CD4-positive, alpha-beta T cell (primary cell): ENCODE data around the gene ROR1. TPM values are rescaled to one million over a fixed set of nuclear protein-coding genes. Genes with fewer than 3 reads are reported as not detected.

Experiments
- ATAC-seq: fragments of 200-7000 bp; cut with Tn5 transposase; one replicate; pipeline ENCODE4 v1.10.0; 2022; ENCODE audit warnings: mild to moderate bottlenecking; ENCODE audit not compliant: poor library complexity
- CTCF ChIA-PET: fragments of 350-600 bp; sonication (Branson Sonifier 250); formaldehyde crosslinking; loops from one replicate; lab custom pipeline; 2021; ENCODE audit warnings: antibody characterized with exemption, inconsistent platforms; lab: Charles Lee
- POLR2A ChIA-PET: fragments of 350-600 bp; sonication (Branson Sonifier 250); formaldehyde crosslinking; loops from one replicate; lab custom pipeline; 2021; ENCODE audit warnings: antibody characterized with exemption, inconsistent platforms; lab: Charles Lee
- DNase-seq, 14 experiments: peaks; one replicate each; pipeline ENCODE4 v3.0.0-alpha.2; 2013 to 2020; ENCODE audit warnings: mixed read lengths in 2 of 14
- H3K27ac ChIP-seq, 2 donors: one replicate each; pipeline versions ENCODE4 v1.5.1 to v1.7.0; 2013; ENCODE audit warnings: low read length in 2 of 2, low read depth in 1 of 2, mild to moderate bottlenecking in 1 of 2
- H3K27me3 ChIP-seq, 2 experiments: 1 replicate in 1 of 2; 2 replicates in 1 of 2; pipeline versions ENCODE4 v1.6.1 to v1.7.0; 2013; ENCODE audit warnings: low read length in 2 of 2, control low read depth in 1 of 2, mild to moderate bottlenecking in 1 of 2, moderate library complexity in 1 of 2; ENCODE audit not compliant: insufficient read depth in 2 of 2, control insufficient read depth in 1 of 2
- H3K36me3 ChIP-seq: one replicate; pipeline ENCODE4 v1.6.1; 2013; ENCODE audit warnings: low read length, control low read depth; ENCODE audit not compliant: insufficient read depth
- H3K4me1 ChIP-seq: one replicate; pipeline ENCODE4 v1.6.1; 2013; ENCODE audit warnings: low read length, control low read depth; ENCODE audit not compliant: insufficient read depth
- H3K4me3 ChIP-seq: one replicate; pipeline ENCODE4 v1.5.1; 2013; ENCODE audit warnings: mild to moderate bottlenecking, low read length, moderate library complexity
- H3K9me3 ChIP-seq, 2 experiments: 1 replicate in 1 of 2; 2 replicates in 1 of 2; pipeline versions ENCODE4 v1.6.1 to v1.7.0; 2013; ENCODE audit warnings: low read length in 2 of 2, mild to moderate bottlenecking in 2 of 2, control low read depth in 1 of 2, moderate library complexity in 1 of 2; ENCODE audit not compliant: control insufficient read depth in 1 of 2, insufficient read depth in 1 of 2
- H3K27ac Mint-ChIP-seq: one replicate; pipeline ENCODE4 v1.8.0; 2020; ENCODE audit warnings: mixed read lengths
- H3K27me3 Mint-ChIP-seq: one replicate; pipeline ENCODE4 v1.8.0; 2021; ENCODE audit warnings: mixed read lengths
- H3K36me3 Mint-ChIP-seq: one replicate; pipeline ENCODE4 v1.8.0; 2021; ENCODE audit warnings: low read depth, mixed read lengths
- H3K4me1 Mint-ChIP-seq: one replicate; pipeline ENCODE4 v1.8.0; 2021; ENCODE audit warnings: low read depth, mixed read lengths
- H3K4me3 Mint-ChIP-seq: one replicate; pipeline ENCODE4 v1.8.0; 2020; ENCODE audit warnings: mild to moderate bottlenecking, mixed read lengths
- H3K9me3 Mint-ChIP-seq: one replicate; pipeline ENCODE4 v1.8.0; 2020; ENCODE audit warnings: mixed read lengths
- intact Hi-C, 2 experiments: fragments of 100-400 bp; cut with DNase I in 1 of 2; cut with micrococcal nuclease in 1 of 2; formaldehyde crosslinking; loops; one replicate each; pipeline versions ENCODE4 v1.15.1 to v1.9.0; 2023 to 2025; cut with DNase I, micrococcal nuclease
- total RNA-seq, 174 experiments: library from RNA in 2 of 174; stranded (reverse) in 2 of 174; gene quantifications; one replicate each; pipeline ENCODE4 v1.2.3 and lab custom pipeline; 2021 to 2026
- TF ChIP-seq, protein P1 (sequence below): fragments of 200-600 bp; IDR thresholded peaks from one replicate; pipeline ENCODE4 v1.8.0; 2022; ENCODE audit warnings: antibody characterized with exemption, mild to moderate bottlenecking

ROR1 gene
- total RNA-seq, 2 experiments from 2014 or later: not detected

DNA sequence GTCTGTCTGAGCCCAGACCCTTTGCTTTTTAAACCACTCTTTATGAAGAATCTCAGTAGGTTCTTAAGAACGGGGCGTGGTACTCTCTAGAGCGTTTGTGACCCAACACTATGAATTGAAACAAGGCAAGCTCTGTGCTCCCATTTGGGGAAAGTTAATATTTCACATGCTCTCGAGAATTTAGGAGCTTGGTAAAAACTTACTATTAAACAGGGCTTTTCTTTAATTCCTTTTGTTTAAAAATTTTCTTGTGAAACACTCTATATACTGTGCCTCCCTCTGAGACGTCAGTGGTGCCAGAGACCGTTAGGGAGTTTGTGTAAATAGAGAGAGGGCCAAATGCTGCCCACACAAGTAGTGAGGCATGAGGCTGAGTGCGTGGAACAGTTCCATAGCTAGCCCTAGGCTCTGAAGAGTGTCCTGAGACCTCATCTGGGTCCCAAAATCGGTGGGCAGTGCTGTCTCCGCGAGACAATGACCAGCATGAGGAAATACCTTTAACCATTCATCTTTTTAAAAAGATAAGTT lies 144.7 kb downstream of the ROR1 start:
- ChIA-PET CTCF (no interaction called here), POLR2A (no interaction called here)
- Histone ChIP-seq H3K36me3 (no peaks in the 10 kb centered on the region), H3K4me3 (no peak overlapping the region), H3K4me1 (no peaks in the 10 kb centered on the region), H3K27ac (no peak overlapping the region), H3K27me3 (no peaks in the 10 kb centered on the region), H3K9me3 (no peaks in the 10 kb centered on the region)
- H3K9me3 Mint-ChIP-seq: no peaks in the 10 kb centered on the region
- H3K36me3 Mint-ChIP-seq: no peaks in the 10 kb centered on the region
- TF ChIP-seq, protein P1, sequence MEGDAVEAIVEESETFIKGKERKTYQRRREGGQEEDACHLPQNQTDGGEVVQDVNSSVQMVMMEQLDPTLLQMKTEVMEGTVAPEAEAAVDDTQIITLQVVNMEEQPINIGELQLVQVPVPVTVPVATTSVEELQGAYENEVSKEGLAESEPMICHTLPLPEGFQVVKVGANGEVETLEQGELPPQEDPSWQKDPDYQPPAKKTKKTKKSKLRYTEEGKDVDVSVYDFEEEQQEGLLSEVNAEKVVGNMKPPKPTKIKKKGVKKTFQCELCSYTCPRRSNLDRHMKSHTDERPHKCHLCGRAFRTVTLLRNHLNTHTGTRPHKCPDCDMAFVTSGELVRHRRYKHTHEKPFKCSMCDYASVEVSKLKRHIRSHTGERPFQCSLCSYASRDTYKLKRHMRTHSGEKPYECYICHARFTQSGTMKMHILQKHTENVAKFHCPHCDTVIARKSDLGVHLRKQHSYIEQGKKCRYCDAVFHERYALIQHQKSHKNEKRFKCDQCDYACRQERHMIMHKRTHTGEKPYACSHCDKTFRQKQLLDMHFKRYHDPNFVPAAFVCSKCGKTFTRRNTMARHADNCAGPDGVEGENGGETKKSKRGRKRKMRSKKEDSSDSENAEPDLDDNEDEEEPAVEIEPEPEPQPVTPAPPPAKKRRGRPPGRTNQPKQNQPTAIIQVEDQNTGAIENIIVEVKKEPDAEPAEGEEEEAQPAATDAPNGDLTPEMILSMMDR: no peak
- H3K4me3 Mint-ChIP-seq: no peak overlapping the region
- intact Hi-C loops: loop anchor here in 1 of 2 experiments (5.0 kb wide), 1 partner anchor 301 kb away; no protein-coding TSS in a partner anchor
- H3K4me1 Mint-ChIP-seq: no peaks in the 10 kb centered on the region
- H3K27me3 Mint-ChIP-seq: peaks cover 7% of the 10 kb centered on the region
- DNase-seq (no peak), ATAC-seq (no peak)
- H3K27ac Mint-ChIP-seq: no peak overlapping the region

DNA sequence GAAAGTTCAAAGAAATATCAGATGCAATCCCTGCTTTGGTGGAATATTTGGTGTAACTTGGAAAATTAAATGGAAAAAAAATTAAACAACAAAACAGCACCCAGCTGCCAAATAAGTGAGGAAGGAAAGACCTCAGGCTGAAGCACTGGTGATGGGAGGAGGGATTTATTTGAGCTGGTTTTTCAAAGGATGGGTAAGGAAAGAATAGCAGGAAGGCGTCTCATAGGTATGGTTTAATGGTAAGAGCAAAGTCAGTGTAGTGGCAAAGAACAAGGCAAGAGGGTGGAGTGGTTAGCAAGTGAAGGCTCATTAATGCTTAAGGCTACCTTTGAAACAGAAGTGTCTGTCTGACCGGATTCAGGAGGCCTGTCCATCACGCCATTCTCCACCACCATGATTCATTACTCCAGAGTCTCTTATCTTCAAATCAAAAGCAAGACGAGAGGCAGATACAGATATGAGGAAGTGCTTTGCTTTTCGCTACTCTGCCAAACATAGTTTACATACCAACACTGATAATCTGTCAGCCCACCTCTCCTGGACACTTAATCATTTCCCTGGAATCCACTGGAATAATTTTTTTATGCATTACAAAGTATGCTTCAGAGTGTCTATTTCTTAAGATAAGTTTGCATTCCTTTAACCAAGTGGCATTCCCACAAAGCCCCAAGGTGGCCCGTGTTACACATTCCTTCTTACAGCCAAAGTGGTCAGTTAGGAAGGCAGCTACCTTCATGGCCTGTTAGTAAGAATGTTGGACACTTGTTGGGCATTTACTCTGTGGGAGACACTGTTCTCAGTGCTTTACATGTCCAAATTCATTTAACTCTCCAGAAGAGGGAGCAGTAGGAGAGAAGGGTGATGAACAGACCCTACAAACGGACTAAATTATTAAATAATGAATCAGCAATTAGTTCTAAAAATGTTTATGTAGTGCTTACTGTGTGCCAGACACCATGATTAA lies 146.6 kb downstream of the ROR1 start:
- CTCF ChIA-PET: no interaction called here

DNA sequence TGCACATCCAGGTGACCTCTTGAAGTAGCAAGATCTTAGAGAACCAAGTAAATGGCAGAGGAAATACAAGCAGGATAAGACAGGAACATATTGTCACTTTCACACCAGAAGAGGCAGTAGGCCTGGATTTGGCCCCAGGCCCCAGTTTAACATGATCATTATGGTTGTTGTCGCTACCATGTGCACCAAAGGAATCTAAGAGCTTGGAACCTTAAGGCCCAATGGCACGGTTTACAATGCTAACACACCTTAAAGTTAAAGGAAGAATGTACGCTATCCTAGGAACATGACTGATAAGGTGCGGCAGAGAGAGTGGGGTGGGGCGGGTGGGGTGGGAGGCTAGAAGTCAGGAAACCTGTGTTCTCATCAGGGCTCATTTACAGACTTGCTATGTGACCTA lies 147.5 kb downstream of the ROR1 start:
- Histone ChIP-seq H3K4me1 (no peaks in the 10 kb centered on the region), H3K36me3 (no peaks in the 10 kb centered on the region), H3K27me3 (no peaks in the 10 kb centered on the region), H3K9me3 (no peaks in the 10 kb centered on the region), H3K4me3 (no peak overlapping the region), H3K27ac (no peak overlapping the region)
- no peaks in the 10 kb centered on the region for H3K27me3 Mint-ChIP-seq
- no peak overlapping the region for H3K27ac Mint-ChIP-seq
- no peaks in the 10 kb centered on the region for H3K9me3 Mint-ChIP-seq
- intact Hi-C loops: no loop called here
- H3K4me1 Mint-ChIP-seq: no peaks in the 10 kb centered on the region
- ATAC-seq: no peak
- DNase-seq: no peak
- no peak overlapping the region for H3K4me3 Mint-ChIP-seq
- CTCF ChIA-PET: no interaction called here
- POLR2A ChIA-PET: no interaction called here
- TF ChIP-seq, protein P1: no peak
- no peaks in the 10 kb centered on the region for H3K36me3 Mint-ChIP-seq

More for the DNA sequence above, 146.6 kb downstream of the ROR1 start:
- Histone ChIP-seq H3K4me1 (no peaks in the 10 kb centered on the region), H3K36me3 (no peaks in the 10 kb centered on the region), H3K9me3 (no peaks in the 10 kb centered on the region), H3K27ac (no peak overlapping the region), H3K27me3 (no peaks in the 10 kb centered on the region), H3K4me3 (no peak overlapping the region)
- no peak overlapping the region for H3K4me3 Mint-ChIP-seq
- POLR2A ChIA-PET: no interaction called here
- ATAC-seq (no peak), DNase-seq (no peak)
- H3K27ac Mint-ChIP-seq: no peak overlapping the region
- no peaks in the 10 kb centered on the region for H3K9me3 Mint-ChIP-seq
- no peaks in the 10 kb centered on the region for H3K27me3 Mint-ChIP-seq
- H3K36me3 Mint-ChIP-seq: no peaks in the 10 kb centered on the region
- TF ChIP-seq, protein P1: no peak
- H3K4me1 Mint-ChIP-seq: no peaks in the 10 kb centered on the region
- intact Hi-C loops: no loop called here
